Brain pericyte (primary cell): ENCODE measurements around the gene CELF4.

Experiments used
- DNase-seq: peaks from one replicate; pipeline ENCODE4 v3.0.0-alpha.2; 2012; ENCODE audit warnings: low read depth, low spot score

The CELF4 gene

GRCh38 chr18:37258131-37258530, 307.5 kb downstream of the CELF4 start:
- DNase-seq, result no peak

GRCh38 chr18:37254973-37255372, 310.6 kb downstream of the CELF4 start:
- no peak for DNase-seq

GRCh38 chr18:37254236-37254754, 311.3 kb downstream of the CELF4 start:
- no peak for DNase-seq

GRCh38 chr18:37253394-37254235, 312.0 kb downstream of the CELF4 start:
- no peak for DNase-seq

- no peak for DNase-seq
Measured at GRCh38 chr18:37252854-37253393, 312.7 kb downstream of the CELF4 start.

- no peak for DNase-seq
Measured at GRCh38 chr18:37252342-37252741, 313.3 kb downstream of the CELF4 start.

GRCh38 chr18:37251679-37252078, 313.9 kb downstream of the CELF4 start:
- DNase-seq, result no peak

- no peak for DNase-seq
Measured at GRCh38 chr18:37249895-37250618, 315.5 kb downstream of the CELF4 start.

- no peak for DNase-seq
Measured at GRCh38 chr18:37249171-37249886, 316.3 kb downstream of the CELF4 start.

GRCh38 chr18:37248281-37248680, 317.3 kb downstream of the CELF4 start:
- no peak for DNase-seq

GRCh38 chr18:37247497-37248161, 318.0 kb downstream of the CELF4 start:
- no peak for DNase-seq

GRCh38 chr18:37246779-37247340, 318.7 kb downstream of the CELF4 start:
- DNase-seq, result no peak

GRCh38 chr18:37244618-37245017, 321.0 kb downstream of the CELF4 start:
- DNase-seq, result no peak

GRCh38 chr18:37243741-37244140, 321.9 kb downstream of the CELF4 start:
- no peak for DNase-seq

GRCh38 chr18:37242826-37243560, 322.6 kb downstream of the CELF4 start:
- DNase-seq, result no peak

GRCh38 chr18:37242091-37242490, 323.5 kb downstream of the CELF4 start:
- DNase-seq, result no peak

GRCh38 chr18:37238282-37239108, 327.1 kb downstream of the CELF4 start:
- no peak for DNase-seq

- no peak for DNase-seq
Measured at GRCh38 chr18:37235583-37235982, 330.0 kb downstream of the CELF4 start.

- no peak for DNase-seq
Measured at GRCh38 chr18:37231251-37231650, 334.3 kb downstream of the CELF4 start.
